GM12873 (cell line): ENCODE measurements around the gene EXD3.

Experiments used
- TF ChIP-seq, protein P1 (sequence below): IDR thresholded peaks from 2 replicates; pipeline ENCODE4 v1.5.1; 2012; ENCODE audit warnings: low read depth, mild to moderate bottlenecking, moderate library complexity, low read length, control low read depth; ENCODE audit not compliant: insufficient read depth; ENCODE audit errors: missing control alignments

EXD3 gene

DNA sequence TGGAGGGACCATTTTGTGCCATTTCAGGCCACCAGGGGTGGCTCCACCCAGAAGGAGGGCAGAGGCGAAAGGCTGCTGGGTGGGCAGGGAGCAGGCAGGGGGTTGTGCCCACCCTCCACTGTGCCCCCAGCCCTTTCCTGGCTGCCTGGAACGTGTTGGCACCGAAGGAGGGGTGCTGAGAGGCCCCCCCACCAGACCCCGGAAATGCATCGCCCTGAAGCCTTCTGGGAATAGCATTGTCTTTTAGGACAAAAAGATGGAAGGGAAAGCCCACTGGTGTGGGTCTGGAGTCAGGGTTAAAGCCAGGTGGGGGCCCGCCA lies 5.3 kb upstream of the EXD3 start:
- TF ChIP-seq, protein P1, sequence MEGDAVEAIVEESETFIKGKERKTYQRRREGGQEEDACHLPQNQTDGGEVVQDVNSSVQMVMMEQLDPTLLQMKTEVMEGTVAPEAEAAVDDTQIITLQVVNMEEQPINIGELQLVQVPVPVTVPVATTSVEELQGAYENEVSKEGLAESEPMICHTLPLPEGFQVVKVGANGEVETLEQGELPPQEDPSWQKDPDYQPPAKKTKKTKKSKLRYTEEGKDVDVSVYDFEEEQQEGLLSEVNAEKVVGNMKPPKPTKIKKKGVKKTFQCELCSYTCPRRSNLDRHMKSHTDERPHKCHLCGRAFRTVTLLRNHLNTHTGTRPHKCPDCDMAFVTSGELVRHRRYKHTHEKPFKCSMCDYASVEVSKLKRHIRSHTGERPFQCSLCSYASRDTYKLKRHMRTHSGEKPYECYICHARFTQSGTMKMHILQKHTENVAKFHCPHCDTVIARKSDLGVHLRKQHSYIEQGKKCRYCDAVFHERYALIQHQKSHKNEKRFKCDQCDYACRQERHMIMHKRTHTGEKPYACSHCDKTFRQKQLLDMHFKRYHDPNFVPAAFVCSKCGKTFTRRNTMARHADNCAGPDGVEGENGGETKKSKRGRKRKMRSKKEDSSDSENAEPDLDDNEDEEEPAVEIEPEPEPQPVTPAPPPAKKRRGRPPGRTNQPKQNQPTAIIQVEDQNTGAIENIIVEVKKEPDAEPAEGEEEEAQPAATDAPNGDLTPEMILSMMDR, result no peak

GRCh38 chr9:137427454-137428310 lies 4.7 kb upstream of the EXD3 start:
- TF ChIP-seq, protein P1, result no peak

- TF ChIP-seq, protein P1, result no peak
These were observed 3.2 kb upstream of the EXD3 start for GRCh38 chr9:137426018-137426681.

- TF ChIP-seq, protein P1, result no peak
These were observed 741 bp upstream of the EXD3 start for GRCh38 chr9:137423514-137424291.

DNA sequence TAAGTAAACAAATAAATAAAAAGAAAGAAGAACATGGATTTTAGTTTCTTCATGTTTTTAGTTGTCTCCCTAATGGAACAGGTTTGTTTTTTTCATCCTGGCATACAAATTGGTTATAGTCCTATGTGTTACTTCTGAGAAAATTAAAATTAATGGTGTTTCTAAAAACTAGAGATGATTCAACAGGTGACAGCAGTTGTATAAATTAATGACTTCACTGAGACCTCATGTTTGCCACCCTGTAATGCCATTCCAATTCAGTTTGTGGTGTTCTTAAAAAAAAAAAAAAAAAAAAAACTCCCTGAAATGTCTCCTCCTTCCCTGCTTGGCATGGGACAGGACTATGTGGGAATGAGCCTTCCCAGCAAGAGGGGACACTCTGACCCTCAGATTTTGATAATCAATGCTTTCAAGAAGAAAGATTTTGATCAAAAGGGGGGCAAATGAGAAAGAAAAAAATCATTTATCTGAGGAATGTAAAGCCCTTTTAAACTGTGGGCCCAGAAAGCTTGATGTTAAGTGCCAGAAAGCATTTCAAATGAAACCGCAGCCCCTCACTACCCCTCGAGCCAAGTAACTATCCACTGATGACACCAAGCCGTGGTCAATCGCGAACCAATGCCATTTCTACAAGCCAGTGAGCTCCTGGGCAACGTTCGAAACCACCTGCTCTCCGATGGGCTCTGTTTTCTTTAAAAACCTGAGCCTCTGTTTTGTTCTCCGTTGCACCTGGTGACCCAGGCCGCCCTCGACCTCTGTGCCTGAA lies 941 bp downstream of the EXD3 start:
- TF ChIP-seq, protein P1, result no peak

DNA sequence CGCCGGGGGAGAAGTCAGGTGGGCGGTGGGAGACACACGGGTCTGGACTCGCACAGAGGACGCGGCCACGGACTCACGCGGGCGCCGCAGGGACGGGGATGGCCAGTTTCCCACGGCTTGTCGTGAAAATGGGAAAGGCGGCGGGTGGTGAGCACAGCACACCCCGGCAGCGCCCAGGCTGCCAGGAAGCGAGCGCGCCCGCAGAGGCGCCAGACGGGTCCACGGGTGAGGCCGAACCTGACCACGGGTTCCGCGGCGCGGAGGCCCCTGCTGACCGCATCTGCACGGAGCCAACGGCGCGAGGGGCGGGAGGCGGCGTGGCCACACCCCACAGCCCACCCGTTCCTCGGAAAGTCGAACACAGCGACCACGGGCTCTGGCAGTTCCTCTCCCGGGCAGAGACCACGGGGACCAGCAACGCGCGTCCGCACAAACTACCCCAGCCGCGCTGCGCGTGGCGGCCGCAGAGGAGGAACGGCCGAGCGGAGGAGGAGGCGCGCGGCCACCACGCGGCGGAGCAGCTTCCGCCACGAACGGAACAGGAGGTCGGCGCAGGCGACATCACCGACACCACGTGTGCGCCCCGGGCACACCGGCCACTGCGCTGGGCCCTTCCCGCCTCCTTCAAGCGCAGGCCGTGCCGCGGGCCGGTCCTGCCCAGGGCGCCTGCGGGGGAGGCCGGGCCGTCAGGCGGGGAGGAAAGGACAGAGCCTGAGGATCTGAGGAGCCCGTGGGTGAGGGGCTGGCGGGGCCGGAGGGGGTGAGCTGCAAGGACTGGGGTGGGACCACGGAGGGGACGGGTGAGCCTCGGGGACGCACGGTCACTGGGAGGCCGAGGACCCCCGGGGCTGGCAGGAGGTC lies 5.6 kb downstream of the EXD3 start:
- TF ChIP-seq, protein P1, result no peak
